PC-3 (cell line): ENCODE results near the gene SUCO. TPM values are rescaled to one million over a fixed set of nuclear protein-coding genes. Genes with fewer than 3 reads are reported as not detected.
A peak's percentile ranks its signal among the peaks of the same experiment; 100 is the strongest.

Experiments
- ATAC-seq: fragments of 200-7000 bp; cut with Tn5 transposase; 2 replicates; pipeline ENCODE4 v1.9.1; 2020; ENCODE audit warnings: mild to moderate bottlenecking, moderate library complexity
- BruUV-seq: library from RNA; stranded (reverse); fragments of 400-500 nt; replicated peaks from 2 replicates; lab custom pipeline; 2021; lab: Mats Ljungman, UMichigan
- CTCF ChIA-PET: fragments of 300-600 bp; sonication (Branson Sonifier 250); formaldehyde crosslinking; loops from one replicate; lab custom pipeline; 2022; ENCODE audit warnings: antibody characterized with exemption; lab: Charles Lee
- POLR2A ChIA-PET: fragments of 300-600 bp; sonication (Branson Sonifier 250); formaldehyde crosslinking; loops from one replicate; lab custom pipeline; 2022; ENCODE audit warnings: antibody characterized with exemption; ENCODE audit not compliant: unreplicated experiment; lab: Charles Lee
- DNase-seq: peaks from one replicate; pipeline ENCODE4 v3.0.0-alpha.2; 2015
- H2AFZ ChIP-seq: fragments of 300-600 bp; sonication (generic); 2 replicates; pipeline ENCODE4 v1.6.0; 2016; ENCODE audit warnings: antibody characterized with exemption, low read length
- H3F3A ChIP-seq: fragments of 300-600 bp; sonication (generic); one replicate; pipeline ENCODE4 v1.6.0; 2017; ENCODE audit warnings: antibody characterized with exemption, low read length, control low read depth, mild to moderate bottlenecking; ENCODE audit not compliant: unreplicated experiment
- H3K27ac ChIP-seq: fragments of 300-600 bp; sonication (generic); 2 replicates; pipeline ENCODE4 v1.5.1; 2016; ENCODE audit warnings: mild to moderate bottlenecking, low read length
- H3K27me3 ChIP-seq: fragments of 300-600 bp; sonication (generic); 2 replicates; pipeline ENCODE4 v1.6.1; 2016; ENCODE audit warnings: low read length, mixed read lengths
- H3K36me3 ChIP-seq: fragments of 300-600 bp; sonication (generic); 2 replicates; pipeline ENCODE4 v1.6.1; 2016; ENCODE audit warnings: low read depth, mixed run types, low read length, mixed read lengths
- H3K4me1 ChIP-seq: fragments of 300-600 bp; sonication (generic); 2 replicates; pipeline ENCODE4 v1.5.1; 2016; ENCODE audit warnings: low read length; ENCODE audit not compliant: insufficient read depth
- H3K4me2 ChIP-seq: fragments of 300-600 bp; sonication (generic); 2 replicates; pipeline ENCODE4 v1.6.0; 2016; ENCODE audit warnings: low read length
- H3K4me3 ChIP-seq: fragments of 300-600 bp; sonication (generic); 2 replicates; pipeline ENCODE4 v1.5.1; 2016; ENCODE audit warnings: mild to moderate bottlenecking, low read length, mixed read lengths
- H3K79me2 ChIP-seq: fragments of 300-600 bp; sonication (generic); 2 replicates; pipeline ENCODE4 v1.6.1; 2017; ENCODE audit warnings: low read length, mixed read lengths
- H3K9ac ChIP-seq: fragments of 300-600 bp; sonication (generic); 2 replicates; pipeline ENCODE4 v1.6.0; 2016; ENCODE audit warnings: mild to moderate bottlenecking, low read length
- H3K9me2 ChIP-seq: fragments of 300-600 bp; sonication (generic); replicated peaks from 2 replicates; pipeline ENCODE4 v1.6.1; 2016; ENCODE audit warnings: mixed run types, low read length, mixed read lengths
- H3K9me3 ChIP-seq: fragments of 300-600 bp; sonication (generic); 2 replicates; pipeline ENCODE4 v1.6.1; 2016; ENCODE audit warnings: low read length, mixed read lengths
- H4K20me1 ChIP-seq: fragments of 300-600 bp; sonication (generic); 2 replicates; pipeline ENCODE4 v1.6.1; 2016; ENCODE audit warnings: low read length, mixed read lengths
- EZH2 ChIP-seq: fragments of 300-600 bp; sonication (generic); IDR thresholded peaks from one replicate; pipeline ENCODE4 v1.6.1; 2017; ENCODE audit warnings: antibody characterized with exemption, mild to moderate bottlenecking, low read length; ENCODE audit not compliant: unreplicated experiment
- EZH2phosphoT487 ChIP-seq: fragments of 300-600 bp; sonication (generic); IDR thresholded peaks from 2 replicates; pipeline ENCODE4 v1.6.1; 2018; ENCODE audit warnings: mild to moderate bottlenecking, antibody characterized with exemption, low read length, borderline replicate concordance
- intact Hi-C: fragments of 100-400 bp; cut with micrococcal nuclease; formaldehyde crosslinking; loops from 2 replicates; pipeline ENCODE4 v1.9.0; 2023
- total RNA-seq: library from RNA; depleted of rRNA; stranded (reverse); fragments of >200 nt; gene quantifications from 2 replicates; pipeline ENCODE4 v1.2.3, GENCODE V29; 2014
- TF ChIP-seq, protein P1 (sequence below): fragments of 300-600 bp; sonication (generic); conservative IDR thresholded peaks from 2 replicates; pipeline ENCODE4 v1.5.1; 2017; ENCODE audit warnings: antibody characterized with exemption, low read depth, mild to moderate bottlenecking, low read length

Gene SUCO
- total RNA-seq, 1 experiment from 2014 or later, result 72.0 TPM

DNA sequence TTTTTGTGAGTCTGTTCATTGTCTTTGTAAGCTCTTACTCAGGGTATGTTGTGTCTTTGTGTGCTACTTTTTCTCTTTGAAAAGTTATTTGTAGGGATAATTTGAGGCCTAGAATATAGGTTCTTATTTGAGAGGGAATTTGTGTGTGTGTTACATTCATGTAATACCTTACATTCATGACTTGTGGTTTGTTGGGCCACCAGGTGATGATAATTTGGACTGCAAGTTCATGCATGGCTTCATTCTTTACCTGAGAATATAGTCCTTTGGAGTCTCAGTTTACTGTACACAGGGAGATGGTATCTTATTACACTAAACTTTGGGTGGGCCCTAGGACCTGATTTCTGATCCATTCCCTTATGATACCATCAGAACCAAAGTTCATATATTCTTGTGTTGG, 74.2 kb downstream of the SUCO start:
- POLR2A ChIA-PET, result no interaction called here
- H4K20me1 ChIP-seq, result no peaks in the 10 kb centered on the region

DNA sequence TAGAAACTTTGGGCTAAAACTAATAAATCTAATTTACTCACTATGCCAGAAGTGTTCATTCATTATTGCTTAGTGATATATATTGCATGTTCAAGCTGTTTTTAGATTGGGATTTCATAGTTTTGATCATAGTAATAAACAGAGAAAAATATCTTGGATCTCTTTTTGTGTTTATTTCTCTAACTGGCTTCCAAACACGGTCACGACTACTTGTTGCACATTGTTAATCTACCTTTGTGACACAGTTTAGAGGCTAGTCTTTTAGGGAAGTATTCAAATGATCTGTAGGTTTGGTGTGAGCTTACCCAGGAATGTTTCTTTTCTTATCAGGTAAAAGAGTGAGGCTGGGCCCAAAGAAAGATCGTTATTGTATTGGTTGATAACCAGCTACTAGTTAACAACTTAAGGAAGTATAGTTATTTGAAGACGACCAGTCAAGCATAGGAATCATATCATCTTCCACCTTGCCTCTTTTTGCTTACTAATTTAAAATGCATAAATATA, 75.2 kb downstream of the SUCO start:
- POLR2A ChIA-PET, result no interaction called here

More for the DNA sequence above, 74.2 kb downstream of the SUCO start:
- H3F3A ChIP-seq, result no peaks in the 10 kb centered on the region
- DNase-seq (peak; percentile 62), ATAC-seq (no peak)
- H2AFZ ChIP-seq, result no peak overlapping the region
- H3K9ac ChIP-seq, result no peak overlapping the region
- TF ChIP-seq EZH2phosphoT487, result no peak
- TF ChIP-seq, protein P1, sequence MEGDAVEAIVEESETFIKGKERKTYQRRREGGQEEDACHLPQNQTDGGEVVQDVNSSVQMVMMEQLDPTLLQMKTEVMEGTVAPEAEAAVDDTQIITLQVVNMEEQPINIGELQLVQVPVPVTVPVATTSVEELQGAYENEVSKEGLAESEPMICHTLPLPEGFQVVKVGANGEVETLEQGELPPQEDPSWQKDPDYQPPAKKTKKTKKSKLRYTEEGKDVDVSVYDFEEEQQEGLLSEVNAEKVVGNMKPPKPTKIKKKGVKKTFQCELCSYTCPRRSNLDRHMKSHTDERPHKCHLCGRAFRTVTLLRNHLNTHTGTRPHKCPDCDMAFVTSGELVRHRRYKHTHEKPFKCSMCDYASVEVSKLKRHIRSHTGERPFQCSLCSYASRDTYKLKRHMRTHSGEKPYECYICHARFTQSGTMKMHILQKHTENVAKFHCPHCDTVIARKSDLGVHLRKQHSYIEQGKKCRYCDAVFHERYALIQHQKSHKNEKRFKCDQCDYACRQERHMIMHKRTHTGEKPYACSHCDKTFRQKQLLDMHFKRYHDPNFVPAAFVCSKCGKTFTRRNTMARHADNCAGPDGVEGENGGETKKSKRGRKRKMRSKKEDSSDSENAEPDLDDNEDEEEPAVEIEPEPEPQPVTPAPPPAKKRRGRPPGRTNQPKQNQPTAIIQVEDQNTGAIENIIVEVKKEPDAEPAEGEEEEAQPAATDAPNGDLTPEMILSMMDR, result peak; percentile 52
- CTCF ChIA-PET, result interaction anchor here (0.7 to 2.7 kb wide), 2 partner anchors 19 to 113 kb away, joined by 3 to 30 read pairs; no protein-coding TSS in a partner anchor
- no TSS peak for BruUV-seq
- H3K79me2 ChIP-seq, result 0 out of 2 replicates have a peak, but pooled peaks cover 5% of the 10 kb centered on the region
- H3K36me3 ChIP-seq, result peaks cover 61% of the 10 kb centered on the region
- no peak overlapping the region for H3K27ac ChIP-seq
- no peaks in the 10 kb centered on the region for H3K27me3 ChIP-seq
- H3K4me1 ChIP-seq, result peaks cover 15% of the 10 kb centered on the region
- H3K9me3 ChIP-seq, result no peaks in the 10 kb centered on the region
- H3K4me3 ChIP-seq, result no peak overlapping the region
- no peaks in the 10 kb centered on the region for H3K9me2 ChIP-seq
- intact Hi-C loops, result loop anchor here (1.0 kb wide), 2 partner anchors 18 to 156 kb away; no protein-coding TSS in a partner anchor
- no peak overlapping the region for H3K4me2 ChIP-seq

More for the DNA sequence above, 75.2 kb downstream of the SUCO start:
- no TSS peak for BruUV-seq
- H3F3A ChIP-seq, result no peaks in the 10 kb centered on the region
- 0 out of 2 replicates have a peak, but pooled peaks cover 5% of the 10 kb centered on the region for H3K79me2 ChIP-seq
- no peak for ATAC-seq
- CTCF ChIA-PET, result interaction anchor here (0.5 to 2.7 kb wide), 3 partner anchors 112 to 948 kb away, joined by 3 to 30 read pairs (median 3); no protein-coding TSS in a partner anchor
- no peaks in the 10 kb centered on the region for H3K27me3 ChIP-seq
- H3K4me3 ChIP-seq, result no peak overlapping the region
- no peaks in the 10 kb centered on the region for H3K9me2 ChIP-seq
- H3K9me3 ChIP-seq, result no peaks in the 10 kb centered on the region
- H3K4me2 ChIP-seq, result no peak overlapping the region
- peaks cover 52% of the 10 kb centered on the region for H3K36me3 ChIP-seq
- H3K4me1 ChIP-seq, result peaks cover 15% of the 10 kb centered on the region
- intact Hi-C loops, result loop anchor here (2.0 kb wide), 1 partner anchor 73 kb away; no protein-coding TSS in a partner anchor
- TF ChIP-seq EZH2phosphoT487 (no peak), EZH2 (no peak)
- TF ChIP-seq, protein P1, result no peak
- DNase-seq, result no peak
- no peak overlapping the region for H3K27ac ChIP-seq
- H2AFZ ChIP-seq, result no peak overlapping the region
- no peak overlapping the region for H3K9ac ChIP-seq
- H4K20me1 ChIP-seq, result no peaks in the 10 kb centered on the region
